Kidney epithelial cell (primary cell): Measurements from ENCODE around the gene C11orf91. TPM values are rescaled to one million over a fixed set of nuclear protein-coding genes. Genes with fewer than 3 reads are reported as not detected.
"Not testable (repeated sequence)": the region's sequence is repeated elsewhere in the genome, so short reads cannot be mapped to it uniquely, and the experiment has no call there.

Source experiments
- DNase-seq: peaks from one replicate; pipeline ENCODE4 v3.0.0-alpha.2; 2010; ENCODE audit warnings: low read depth
- H3K27me3 ChIP-seq: 2 replicates; pipeline ENCODE4 v1.6.0; 2011; ENCODE audit warnings: low read length; ENCODE audit not compliant: control insufficient read depth, insufficient read depth
- H3K36me3 ChIP-seq: 2 replicates; pipeline ENCODE4 v1.5.1; 2011; ENCODE audit warnings: low read length; ENCODE audit not compliant: control insufficient read depth, insufficient read depth
- H3K4me3 ChIP-seq: 2 replicates; pipeline ENCODE4 v1.5.1; 2011; ENCODE audit warnings: low read depth, mild to moderate bottlenecking, control low read depth, low read length
- total RNA-seq: library from RNA; depleted of rRNA; stranded (reverse); fragments of >200 nt; gene quantifications from 2 replicates; pipeline ENCODE4 v1.2.3, GENCODE V29; 2015
- TF ChIP-seq, protein P1 (sequence below): IDR thresholded peaks from 2 replicates; pipeline ENCODE4 v1.5.1; 2011; ENCODE audit warnings: mild to moderate bottlenecking, moderate library complexity, low read length, control low read depth, inconsistent platforms; ENCODE audit not compliant: insufficient read depth, poor library complexity, severe bottlenecking

The C11orf91 gene
- total RNA-seq, 1 donor from 2014 or later = not detected

DNA sequence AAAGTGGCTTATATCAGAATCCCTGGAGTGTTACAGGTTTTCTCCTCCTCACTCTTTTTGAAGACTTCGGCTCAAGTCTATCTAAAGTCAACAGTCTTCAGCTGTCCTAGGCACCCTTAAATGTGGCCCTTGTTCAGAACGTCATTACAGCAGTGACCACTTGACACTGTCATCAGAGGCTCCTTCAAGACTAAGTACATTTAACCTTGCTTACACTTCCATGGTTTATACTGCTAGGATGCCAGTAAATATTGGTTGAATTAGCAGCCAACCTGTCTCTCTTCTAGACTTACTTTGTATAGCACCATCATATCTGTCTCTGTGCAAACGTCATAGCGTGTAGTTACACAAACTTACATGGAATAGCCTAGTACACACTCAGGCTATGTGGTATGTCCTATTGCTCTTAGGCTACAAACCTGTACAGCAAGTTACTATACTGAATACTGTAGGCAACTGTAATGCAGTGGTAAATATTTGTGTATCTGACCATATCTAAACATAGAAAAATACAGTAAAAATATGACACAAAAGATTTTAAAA is 13.3 kb upstream of the C11orf91 start:
- TF ChIP-seq, protein P1, sequence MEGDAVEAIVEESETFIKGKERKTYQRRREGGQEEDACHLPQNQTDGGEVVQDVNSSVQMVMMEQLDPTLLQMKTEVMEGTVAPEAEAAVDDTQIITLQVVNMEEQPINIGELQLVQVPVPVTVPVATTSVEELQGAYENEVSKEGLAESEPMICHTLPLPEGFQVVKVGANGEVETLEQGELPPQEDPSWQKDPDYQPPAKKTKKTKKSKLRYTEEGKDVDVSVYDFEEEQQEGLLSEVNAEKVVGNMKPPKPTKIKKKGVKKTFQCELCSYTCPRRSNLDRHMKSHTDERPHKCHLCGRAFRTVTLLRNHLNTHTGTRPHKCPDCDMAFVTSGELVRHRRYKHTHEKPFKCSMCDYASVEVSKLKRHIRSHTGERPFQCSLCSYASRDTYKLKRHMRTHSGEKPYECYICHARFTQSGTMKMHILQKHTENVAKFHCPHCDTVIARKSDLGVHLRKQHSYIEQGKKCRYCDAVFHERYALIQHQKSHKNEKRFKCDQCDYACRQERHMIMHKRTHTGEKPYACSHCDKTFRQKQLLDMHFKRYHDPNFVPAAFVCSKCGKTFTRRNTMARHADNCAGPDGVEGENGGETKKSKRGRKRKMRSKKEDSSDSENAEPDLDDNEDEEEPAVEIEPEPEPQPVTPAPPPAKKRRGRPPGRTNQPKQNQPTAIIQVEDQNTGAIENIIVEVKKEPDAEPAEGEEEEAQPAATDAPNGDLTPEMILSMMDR = no peak

DNA sequence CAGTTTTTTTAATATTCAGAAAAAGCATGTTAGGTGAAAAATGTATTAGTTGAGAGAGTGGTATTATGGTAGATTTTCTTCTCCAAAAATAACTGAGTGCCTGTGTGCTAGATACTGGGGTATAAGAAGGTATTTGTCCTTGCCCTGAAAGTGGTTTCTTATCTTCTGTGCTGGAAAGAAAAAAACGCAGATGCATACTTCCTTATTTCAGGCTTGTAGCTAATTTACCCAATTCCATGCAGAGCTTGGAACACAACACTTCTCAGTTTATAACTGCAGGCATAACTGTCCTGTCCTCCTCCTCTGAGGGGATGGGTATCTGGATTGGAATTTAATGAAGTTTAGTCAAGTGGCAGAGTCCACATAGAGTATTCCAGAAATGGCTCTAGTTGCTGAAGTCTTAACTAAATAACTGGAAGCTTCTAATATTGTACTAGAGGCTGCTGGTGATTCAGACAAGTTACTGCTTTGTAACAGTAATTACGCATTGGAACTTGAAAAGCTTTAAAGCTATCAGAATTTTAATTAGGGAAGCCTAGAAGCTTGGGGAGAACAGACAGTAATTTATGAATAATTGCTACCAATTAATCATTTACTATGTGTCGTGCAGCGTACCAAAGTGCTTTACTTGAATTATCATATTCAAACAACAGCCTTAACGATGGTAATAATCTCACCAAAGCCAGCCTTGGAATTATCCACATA is 12.7 kb upstream of the C11orf91 start:
- TF ChIP-seq, protein P1 = no peak
- Histone ChIP-seq H3K4me3 (no peak overlapping the region), H3K36me3 (peaks cover 1% of the 10 kb centered on the region), H3K27me3 (no peaks in the 10 kb centered on the region)
- no peak for DNase-seq

More for the DNA sequence above, 13.3 kb upstream of the C11orf91 start:
- Histone ChIP-seq H3K36me3 (peaks cover 1% of the 10 kb centered on the region), H3K4me3 (no peak overlapping the region), H3K27me3 (no peaks in the 10 kb centered on the region)
- DNase-seq = no peak

DNA sequence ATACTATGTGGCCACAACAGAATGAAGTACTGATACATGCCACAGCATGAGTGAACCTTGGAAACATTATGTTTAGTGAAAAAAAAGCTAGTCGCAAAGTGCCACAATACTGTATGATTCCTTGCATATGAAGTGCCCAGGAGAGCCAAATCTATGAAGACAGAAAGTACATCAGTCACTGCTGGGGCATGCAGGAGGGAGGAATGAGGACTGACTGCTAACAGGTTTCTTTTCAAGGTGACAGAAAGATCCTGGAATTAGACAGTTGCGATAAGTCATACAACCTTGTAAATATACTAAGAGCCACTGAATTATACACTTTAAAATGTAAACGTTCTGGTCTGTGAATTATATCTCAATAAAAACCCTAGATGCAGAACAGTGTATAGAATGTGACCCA is 11.8 kb upstream of the C11orf91 start:
- H3K27me3 ChIP-seq = no peaks in the 10 kb centered on the region
- DNase-seq = no peak
- H3K36me3 ChIP-seq = peaks cover 3% of the 10 kb centered on the region
- no peak overlapping the region for H3K4me3 ChIP-seq
- TF ChIP-seq, protein P1 = no peak

DNA sequence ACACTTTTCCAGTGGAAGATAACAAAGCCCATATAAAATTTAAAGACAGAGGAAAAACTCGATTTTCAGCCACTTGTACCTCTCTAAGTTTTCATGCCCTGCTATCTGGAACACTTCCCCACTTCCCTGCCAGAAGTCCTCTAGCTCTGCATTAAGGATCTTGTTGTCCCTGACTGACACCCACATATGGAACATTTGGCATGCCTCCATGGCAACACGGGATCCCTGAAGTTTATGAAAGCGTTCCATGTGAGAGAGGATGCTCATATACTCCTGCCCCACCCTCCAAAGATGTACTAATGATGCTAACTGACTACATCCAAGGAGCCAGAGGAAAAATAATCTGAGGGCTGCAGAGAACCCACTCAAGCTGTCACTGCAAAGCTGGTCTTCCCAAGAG is 8.8 kb upstream of the C11orf91 start:
- Histone ChIP-seq H3K36me3 (peaks cover 3% of the 10 kb centered on the region), H3K27me3 (no peaks in the 10 kb centered on the region), H3K4me3 (no peak overlapping the region)
- no peak for DNase-seq
- TF ChIP-seq, protein P1 = no peak

DNA sequence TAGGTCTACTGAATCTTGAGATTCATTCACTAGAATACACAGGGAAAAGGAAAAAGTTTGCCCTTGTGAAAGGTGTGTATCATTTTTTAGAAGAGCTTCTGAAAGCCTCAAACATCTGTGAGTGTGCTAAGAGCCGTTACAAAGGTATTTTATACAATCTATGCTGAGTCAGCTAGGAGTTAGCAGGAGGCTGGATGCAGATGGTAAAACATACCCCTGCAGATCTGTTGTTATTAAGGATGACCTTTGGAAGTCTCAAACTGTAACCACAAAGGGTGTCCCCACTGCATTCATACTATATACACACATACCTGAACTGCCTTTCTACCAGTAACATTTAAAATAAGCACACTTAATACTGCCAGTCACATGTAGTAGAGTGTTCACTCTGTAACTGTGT is 8.4 kb upstream of the C11orf91 start:
- TF ChIP-seq, protein P1 = no peak
- H3K36me3 ChIP-seq = peaks cover 3% of the 10 kb centered on the region
- H3K27me3 ChIP-seq = no peaks in the 10 kb centered on the region

DNA sequence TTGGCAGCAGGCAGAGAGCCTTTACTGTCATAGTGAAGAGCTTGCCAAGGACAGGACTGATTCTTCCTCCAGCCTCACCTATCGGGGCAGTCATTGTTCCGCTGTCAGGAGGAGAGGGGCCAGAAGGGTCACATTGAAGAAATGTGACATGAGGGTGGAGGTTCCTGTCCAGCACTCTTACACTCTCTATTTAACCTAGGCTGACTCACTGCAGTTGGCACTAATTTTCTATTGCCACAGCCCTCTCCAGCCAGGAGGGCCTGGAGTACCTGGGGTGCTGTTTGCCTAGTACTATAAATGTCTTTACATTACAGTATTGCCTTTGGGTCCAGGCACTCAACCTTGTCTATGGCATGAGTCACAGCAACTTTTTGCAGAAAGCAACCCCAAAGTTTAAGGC is 7.2 kb upstream of the C11orf91 start:
- H3K27me3 ChIP-seq, H3K4me3 ChIP-seq, DNase-seq, H3K36me3 ChIP-seq: not testable (repeated sequence)

More for the DNA sequence above, 8.4 kb upstream of the C11orf91 start:
- H3K4me3 ChIP-seq = no peak overlapping the region
- no peak for DNase-seq
